Right atrium auricular region (tissue), 2 donors: ENCODE measurements around the gene A3GALT2. TPM values are rescaled to one million over a fixed set of nuclear protein-coding genes. Genes with fewer than 3 reads are reported as not detected.

Experiments used
- DNase-seq: peaks from one replicate; pipeline ENCODE4 v3.0.0-alpha.2; 2019; ENCODE audit warnings: low spot score
- H3K27ac ChIP-seq, 2 donors: fragments of 200-600 bp; sonication (generic); 1 replicate in 1 of 2; 2 replicates in 1 of 2; pipeline ENCODE4 v1.5.1; 2016 to 2019
- H3K27me3 ChIP-seq, 2 donors: fragments of 200-600 bp; sonication (generic); one replicate each; pipeline versions ENCODE4 v1.5.1 to v1.6.0; 2017 to 2019
- H3K36me3 ChIP-seq: fragments of 200-600 bp; sonication (generic); one replicate; pipeline ENCODE4 v1.5.1; 2016
- H3K4me1 ChIP-seq, 2 donors: fragments of 200-600 bp; sonication (generic); one replicate each; pipeline versions ENCODE4 v1.5.1 to v1.6.0; 2017 to 2019
- H3K4me3 ChIP-seq, 2 donors: fragments of 200-600 bp; sonication (generic); 1 replicate in 1 of 2; 2 replicates in 1 of 2; pipeline ENCODE4 v1.5.1; 2017 to 2019; ENCODE audit warnings: mild to moderate bottlenecking in 1 of 2, moderate library complexity in 1 of 2
- H3K9me3 ChIP-seq, 2 donors: fragments of 200-600 bp; sonication (generic); one replicate each; pipeline ENCODE4 v1.5.1; 2019
- CTCF ChIP-seq, 2 donors: fragments of 200-600 bp; sonication (generic); IDR thresholded peaks; one replicate each; pipeline ENCODE4 v1.5.1; 2019; ENCODE audit warnings: antibody characterized with exemption in 2 of 2
- total RNA-seq, 2 donors: library from RNA; depleted of rRNA; stranded (reverse); fragments of >200 nt; gene quantifications; one replicate each; pipeline ENCODE4 v1.1.0, GENCODE V29; 2016

A3GALT2 gene
- total RNA-seq, 2 donors from 2014 or later, result not detected

- Histone ChIP-seq H3K27ac (peak overlapping the region; percentile 71 to 99), H3K27me3 (no peaks in the 10 kb centered on the region), H3K4me3 (no peak overlapping the region), H3K9me3 (no peaks in the 10 kb centered on the region), H3K36me3 (peaks cover 84% of the 10 kb centered on the region), H3K4me1 (peaks cover 0 to 83% of the 10 kb centered on the region in 2 donors)
- TF ChIP-seq CTCF (IDR thresholded peaks at IDR 0.05), result no peak
- DNase-seq, result no peak
Observed at GRCh38 chr1:33331444-33332356, 10.8 kb upstream of the A3GALT2 start.

- Histone ChIP-seq H3K36me3 (peaks cover 92% of the 10 kb centered on the region), H3K4me3 (no peak overlapping the region), H3K4me1 (peaks cover 0 to 77% of the 10 kb centered on the region in 2 donors), H3K9me3 (no peaks in the 10 kb centered on the region), H3K27me3 (no peaks in the 10 kb centered on the region), H3K27ac (peak overlapping the region in 1 of 2 donors; percentile 11)
- TF ChIP-seq CTCF (IDR thresholded peaks at IDR 0.05), result no peak
- no peak for DNase-seq
Observed at GRCh38 chr1:33330906-33331305, 10.0 kb upstream of the A3GALT2 start.

GRCh38 chr1:33330361-33330890, 9.5 kb upstream of the A3GALT2 start:
- Histone ChIP-seq H3K27me3 (no peaks in the 10 kb centered on the region), H3K4me3 (no peak overlapping the region), H3K36me3 (peaks cover 95% of the 10 kb centered on the region), H3K27ac (peak overlapping the region in 1 of 2 donors; percentile 3), H3K4me1 (peaks cover 0 to 75% of the 10 kb centered on the region in 2 donors), H3K9me3 (no peaks in the 10 kb centered on the region)
- no peak for DNase-seq
- TF ChIP-seq CTCF (IDR thresholded peaks at IDR 0.05), result no peak

- Histone ChIP-seq H3K27ac (peak overlapping the region in 1 of 2 donors; percentile 63), H3K4me3 (no peak overlapping the region), H3K36me3 (peaks cover 95% of the 10 kb centered on the region), H3K9me3 (no peaks in the 10 kb centered on the region), H3K27me3 (no peaks in the 10 kb centered on the region), H3K4me1 (peaks cover 0 to 74% of the 10 kb centered on the region in 2 donors)
- DNase-seq, result no peak
- no peak for TF ChIP-seq CTCF (IDR thresholded peaks at IDR 0.05)
Observed at GRCh38 chr1:33329600-33330305, 8.9 kb upstream of the A3GALT2 start.

- Histone ChIP-seq H3K4me3 (no peak overlapping the region), H3K4me1 (peaks cover 0 to 68% of the 10 kb centered on the region in 2 donors), H3K9me3 (no peaks in the 10 kb centered on the region), H3K27me3 (no peaks in the 10 kb centered on the region), H3K36me3 (peaks cover 100% of the 10 kb centered on the region), H3K27ac (peak overlapping the region; percentile 56 to 63)
- TF ChIP-seq CTCF (IDR thresholded peaks at IDR 0.05), result no peak
- no peak for DNase-seq
Observed at GRCh38 chr1:33328817-33329216, 7.9 kb upstream of the A3GALT2 start.
